Panc1 (cell line): Measurements from ENCODE around the gene INSC.

ENCODE experiments used
- CTCF ChIP-seq: fragments of 450-650 bp; IDR thresholded peaks from 2 replicates; pipeline ENCODE4 v1.5.1; 2017; ENCODE audit warnings: mild to moderate bottlenecking
- TCF7L2 ChIP-seq: IDR thresholded peaks from 2 replicates; pipeline ENCODE4 v1.6.1; 2011; ENCODE audit warnings: mild to moderate bottlenecking, low read depth, low read length, inconsistent platforms

DNA sequence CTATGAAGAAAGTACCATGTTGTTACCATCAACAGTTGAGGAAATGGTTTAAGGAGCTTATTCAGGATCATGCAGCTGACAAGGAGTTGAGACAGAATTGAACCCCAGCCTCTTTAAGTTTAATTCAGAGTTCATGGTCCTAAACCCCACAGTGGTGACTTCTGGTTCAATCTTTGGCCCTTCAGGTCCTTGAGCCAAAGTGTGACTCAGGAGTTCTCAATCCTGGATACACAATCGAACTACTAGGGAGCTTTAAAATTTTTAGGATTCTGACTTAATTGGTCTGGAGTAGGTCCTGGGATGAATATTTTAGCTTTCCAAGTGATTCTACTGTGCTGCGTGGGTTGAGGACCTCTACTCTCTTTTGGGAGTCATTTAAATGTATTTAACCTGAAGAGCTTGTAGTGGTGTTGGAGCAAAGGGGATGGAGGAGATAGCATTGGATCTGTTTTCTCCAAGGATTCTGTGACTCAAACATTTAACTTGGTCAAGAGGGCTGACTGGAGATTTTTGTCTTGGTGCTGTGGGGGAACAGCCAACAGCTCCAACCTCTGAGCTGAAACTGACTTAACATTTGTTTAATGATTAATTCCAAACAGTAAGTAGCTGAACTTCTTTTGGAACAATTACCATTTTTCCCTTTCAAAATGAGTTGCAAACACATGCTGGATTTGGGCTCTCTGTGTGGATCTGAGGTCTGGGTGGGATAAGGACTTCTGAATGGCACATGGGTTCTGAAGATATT is 80.1 kb downstream of the INSC start:
- TF ChIP-seq CTCF: no peak
- TF ChIP-seq TCF7L2: no peak
